Activated B cell treated with CpG ODN at 0.5 μM for 24 hours (primary cell): ENCODE data around the gene CFAP99. TPM values are rescaled to one million over a fixed set of nuclear protein-coding genes. Genes with fewer than 3 reads are reported as not detected.

Source experiments
- ATAC-seq: fragments of 200-7000 bp; cut with Tn5 transposase; one replicate; pipeline ENCODE4 v1.10.0; 2021; ENCODE audit warnings: low read depth, mild to moderate bottlenecking, moderate library complexity
- CTCF ChIA-PET: fragments of 350-600 bp; sonication (Branson Sonifier 250); formaldehyde crosslinking; loops from one replicate; lab custom pipeline; 2021; ENCODE audit warnings: antibody characterized with exemption; lab: Charles Lee
- POLR2A ChIA-PET: fragments of 350-600 bp; sonication (Branson Sonifier 250); formaldehyde crosslinking; loops from one replicate; lab custom pipeline; 2021; ENCODE audit warnings: antibody characterized with exemption; lab: Charles Lee
- DNase-seq: peaks from one replicate; pipeline ENCODE4 v3.0.0; 2022
- H3K27ac Mint-ChIP-seq: one replicate; pipeline ENCODE4 v1.8.0; 2020; ENCODE audit warnings: mixed read lengths
- H3K27me3 Mint-ChIP-seq: one replicate; pipeline ENCODE4 v1.8.0; 2021; ENCODE audit warnings: mixed read lengths
- H3K36me3 Mint-ChIP-seq: one replicate; pipeline ENCODE4 v1.8.0; 2021; ENCODE audit warnings: low read depth, mixed read lengths
- H3K4me1 Mint-ChIP-seq: one replicate; pipeline ENCODE4 v1.8.0; 2021; ENCODE audit warnings: mixed read lengths
- H3K4me3 Mint-ChIP-seq: one replicate; pipeline ENCODE4 v1.8.0; 2020; ENCODE audit warnings: mild to moderate bottlenecking, mixed read lengths
- H3K9me3 Mint-ChIP-seq: one replicate; pipeline ENCODE4 v1.8.0; 2020; ENCODE audit warnings: mixed read lengths
- intact Hi-C: fragments of 100-400 bp; cut with micrococcal nuclease; formaldehyde crosslinking; loops from one replicate; pipeline ENCODE4 v1.15.1; 2024
- total RNA-seq: library from RNA; stranded (reverse); gene quantifications from 2 replicates; pipeline ENCODE4 v1.2.3, GENCODE V29; 2022
- TF ChIP-seq, protein P1 (sequence below): fragments of 200-600 bp; IDR thresholded peaks from one replicate; pipeline ENCODE4 v1.8.0; 2022; ENCODE audit warnings: antibody characterized with exemption, mild to moderate bottlenecking

The CFAP99 gene
- total RNA-seq, 1 donor from 2014 or later = not detected

DNA sequence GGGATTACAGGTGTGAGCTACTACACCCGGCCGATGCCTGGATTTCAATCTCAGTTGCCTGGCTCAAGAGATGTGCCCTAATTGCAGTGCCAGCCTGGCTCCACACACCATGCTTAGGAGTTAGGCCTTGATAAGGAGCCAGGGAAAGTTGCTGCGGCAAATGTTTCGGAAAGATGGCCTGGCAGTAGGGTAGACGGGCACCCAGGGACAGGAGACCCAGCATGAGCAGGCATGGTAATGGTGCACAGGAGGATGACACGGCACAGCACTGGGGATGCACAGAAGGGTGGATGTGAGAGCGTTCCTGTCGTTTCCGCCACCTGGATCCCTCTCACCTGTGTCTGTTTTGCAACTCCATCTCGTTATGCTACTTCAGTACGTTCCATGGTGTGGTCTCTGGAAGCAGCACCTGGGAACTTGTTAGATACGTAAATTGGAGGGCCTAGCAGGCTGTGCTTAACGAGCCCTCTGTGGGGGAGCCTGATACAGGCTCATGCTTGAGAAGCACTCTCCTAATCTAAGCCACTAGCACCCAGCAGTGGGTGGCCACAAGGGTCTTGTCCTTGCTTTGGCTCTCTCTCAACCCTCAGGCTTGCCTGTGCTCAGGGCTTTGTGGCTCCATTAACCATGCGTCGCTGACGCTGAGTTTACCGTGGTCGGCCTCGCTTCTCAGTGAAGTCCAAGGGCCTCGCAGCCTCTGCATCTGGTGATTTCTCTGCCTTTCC, 70.5 kb downstream of the CFAP99 start:
- TF ChIP-seq, protein P1, sequence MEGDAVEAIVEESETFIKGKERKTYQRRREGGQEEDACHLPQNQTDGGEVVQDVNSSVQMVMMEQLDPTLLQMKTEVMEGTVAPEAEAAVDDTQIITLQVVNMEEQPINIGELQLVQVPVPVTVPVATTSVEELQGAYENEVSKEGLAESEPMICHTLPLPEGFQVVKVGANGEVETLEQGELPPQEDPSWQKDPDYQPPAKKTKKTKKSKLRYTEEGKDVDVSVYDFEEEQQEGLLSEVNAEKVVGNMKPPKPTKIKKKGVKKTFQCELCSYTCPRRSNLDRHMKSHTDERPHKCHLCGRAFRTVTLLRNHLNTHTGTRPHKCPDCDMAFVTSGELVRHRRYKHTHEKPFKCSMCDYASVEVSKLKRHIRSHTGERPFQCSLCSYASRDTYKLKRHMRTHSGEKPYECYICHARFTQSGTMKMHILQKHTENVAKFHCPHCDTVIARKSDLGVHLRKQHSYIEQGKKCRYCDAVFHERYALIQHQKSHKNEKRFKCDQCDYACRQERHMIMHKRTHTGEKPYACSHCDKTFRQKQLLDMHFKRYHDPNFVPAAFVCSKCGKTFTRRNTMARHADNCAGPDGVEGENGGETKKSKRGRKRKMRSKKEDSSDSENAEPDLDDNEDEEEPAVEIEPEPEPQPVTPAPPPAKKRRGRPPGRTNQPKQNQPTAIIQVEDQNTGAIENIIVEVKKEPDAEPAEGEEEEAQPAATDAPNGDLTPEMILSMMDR = no peak
- ChIA-PET CTCF (no interaction called here), POLR2A (interaction anchor here (2.1 kb wide), 1 partner anchor 21 kb away, joined by 6 read pairs; the partner anchor contains the start of gene RNF4)
- ATAC-seq (no peak), DNase-seq (no peak)
- Mint-ChIP-seq H3K4me3 (no peak overlapping the region), H3K4me1 (peaks cover 70% of the 10 kb centered on the region), H3K27ac (no peak overlapping the region), H3K9me3 (no peaks in the 10 kb centered on the region), H3K36me3 (peaks cover 35% of the 10 kb centered on the region), H3K27me3 (no peaks in the 10 kb centered on the region)
- intact Hi-C loops = loop anchor here (5.0 to 10.0 kb wide), 3 partner anchors 48 to 806 kb away; partner anchors contain the start of genes FAM193A and RGS12

DNA sequence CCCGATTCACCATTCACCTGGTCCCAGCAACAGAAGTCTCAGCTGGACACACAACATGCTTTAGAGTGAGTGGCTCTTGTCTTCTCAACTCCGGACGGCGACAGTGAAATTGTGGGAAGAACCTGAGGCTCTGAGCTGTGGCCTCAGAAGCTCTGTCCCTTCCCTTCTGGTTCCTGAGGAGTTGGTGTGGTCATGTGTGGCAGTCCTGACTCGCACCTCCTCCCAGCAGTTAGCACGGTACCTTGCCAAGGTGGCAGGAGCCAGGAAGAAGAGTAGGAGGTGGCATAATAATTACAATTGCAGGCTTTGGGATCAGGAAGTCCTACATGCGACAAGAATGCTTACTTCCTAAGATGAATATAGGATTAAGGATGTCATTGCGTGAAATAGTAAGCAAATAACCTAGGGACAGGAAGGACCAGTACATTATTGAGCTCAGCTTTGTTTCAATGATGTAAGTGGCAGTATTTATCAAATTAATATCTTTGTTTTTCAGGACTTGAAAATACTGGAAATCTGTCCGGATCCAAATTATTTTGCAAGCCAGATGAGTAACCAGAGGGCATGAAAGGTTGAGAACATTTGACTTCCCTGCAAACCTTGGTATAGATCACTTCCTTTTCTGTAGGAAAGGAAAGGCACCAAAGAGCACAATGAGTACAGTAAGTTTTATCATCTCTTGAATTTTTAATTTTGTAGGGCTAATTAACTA, 71.2 kb downstream of the CFAP99 start:
- Mint-ChIP-seq H3K4me1 (peaks cover 70% of the 10 kb centered on the region), H3K27ac (peak overlapping the region; percentile 12), H3K36me3 (peaks cover 39% of the 10 kb centered on the region), H3K9me3 (no peaks in the 10 kb centered on the region), H3K27me3 (no peaks in the 10 kb centered on the region), H3K4me3 (no peak overlapping the region)
- ChIA-PET POLR2A (interaction anchor here (2.1 kb wide), 1 partner anchor 22 kb away, joined by 6 read pairs; the partner anchor contains the start of gene RNF4), CTCF (no interaction called here)
- ATAC-seq (no peak), DNase-seq (no peak)
- intact Hi-C loops = loop anchor here (5.0 to 10.0 kb wide), 3 partner anchors 47 to 805 kb away; partner anchors contain the start of genes FAM193A and RGS12
- TF ChIP-seq, protein P1 = no peak

DNA sequence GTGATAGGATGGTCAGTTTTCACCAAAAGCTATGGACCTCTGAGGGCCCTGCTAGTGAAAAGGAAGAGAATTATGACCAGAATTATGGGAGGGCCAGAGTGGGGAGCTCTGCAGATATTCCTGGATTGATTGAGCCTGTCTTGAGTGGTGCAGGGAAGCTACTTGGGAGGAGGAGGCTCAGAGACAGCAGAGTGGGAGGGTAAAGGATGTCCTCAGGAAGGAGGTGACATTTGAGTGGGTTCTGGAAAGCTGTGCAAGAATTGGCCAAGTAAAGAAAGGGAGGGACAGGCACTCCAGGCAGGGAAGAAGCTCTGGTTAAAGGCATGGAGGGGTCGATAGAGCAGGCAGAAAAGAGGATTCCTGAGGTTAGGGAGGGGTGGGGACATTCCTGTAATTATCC, 74.2 kb downstream of the CFAP99 start:
- Mint-ChIP-seq H3K36me3 (peaks cover 58% of the 10 kb centered on the region), H3K9me3 (no peaks in the 10 kb centered on the region), H3K27me3 (no peaks in the 10 kb centered on the region), H3K4me3 (no peak overlapping the region), H3K4me1 (peaks cover 67% of the 10 kb centered on the region), H3K27ac (no peak overlapping the region)
- ATAC-seq (no peak), DNase-seq (no peak)
- CTCF ChIA-PET = interaction anchor here (0.8 kb wide), 1 partner anchor 273 kb away, joined by 3 read pairs; no protein-coding TSS in a partner anchor
- intact Hi-C loops = no loop called here
- POLR2A ChIA-PET = interaction anchor here (0.8 to 1.8 kb wide), 2 partner anchors 11 to 14 kb away, joined by 3 to 4 read pairs; no protein-coding TSS in a partner anchor
- TF ChIP-seq, protein P1 = no peak

DNA sequence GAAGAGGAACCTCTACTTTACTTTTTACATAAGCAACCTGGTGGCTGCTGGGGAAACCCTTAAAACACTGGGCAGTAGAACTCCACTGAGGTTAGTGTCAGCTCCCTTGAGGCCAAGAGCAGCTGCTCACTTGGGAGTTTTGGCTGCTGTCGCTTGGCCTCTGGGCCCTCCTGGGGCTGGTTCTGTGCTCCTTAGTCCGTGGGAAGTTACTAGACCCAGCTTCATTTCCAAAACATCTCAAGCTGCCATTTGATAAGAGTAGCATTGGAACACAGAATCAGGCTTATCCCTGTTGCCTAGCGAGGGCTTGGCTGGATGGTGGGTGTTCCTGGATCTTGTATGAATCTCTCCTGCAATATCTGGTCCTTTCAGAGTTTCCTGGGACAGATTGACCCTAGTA, 76.2 kb downstream of the CFAP99 start:
- no peak overlapping the region for H3K4me3 Mint-ChIP-seq
- no peaks in the 10 kb centered on the region for H3K9me3 Mint-ChIP-seq
- H3K27ac Mint-ChIP-seq = peak overlapping the region; percentile 66
- ATAC-seq = peak; percentile 58
- no peak for DNase-seq
- intact Hi-C loops = no loop called here
- TF ChIP-seq, protein P1 = no peak
- ChIA-PET POLR2A (interaction anchor here (0.7 to 1.6 kb wide), 2 partner anchors 8 to 26 kb away, joined by 3 to 14 read pairs; partner anchors contain the start of gene RNF4), CTCF (no interaction called here)
- peaks cover 65% of the 10 kb centered on the region for H3K36me3 Mint-ChIP-seq
- H3K27me3 Mint-ChIP-seq = no peaks in the 10 kb centered on the region
- H3K4me1 Mint-ChIP-seq = peaks cover 54% of the 10 kb centered on the region
